Stomach (tissue), 9 donors: ENCODE measurements around the gene FMN1. TPM values are rescaled to one million over a fixed set of nuclear protein-coding genes. Genes with fewer than 3 reads are reported as not detected.

Experiments used
- DNase-seq, 2 donors: peaks; one replicate each; pipeline versions ENCODE4 v3.0.0 to v3.0.0-alpha.2; 2013 to 2019
- H3K27ac ChIP-seq, 5 donors: fragments of 200-600 bp in 4 of 5; sonication (generic) in 4 of 5; one replicate each; pipeline ENCODE4 v1.5.1; 2013 to 2019; ENCODE audit warnings: mild to moderate bottlenecking in 1 of 5, moderate library complexity in 1 of 5
- H3K27me3 ChIP-seq, 3 donors: fragments of 200-600 bp; sonication (generic); one replicate each; pipeline ENCODE4 v1.5.1; 2017 to 2019; ENCODE audit warnings: mixed run types in 1 of 3
- H3K36me3 ChIP-seq, 4 donors: fragments of 200-600 bp; sonication (generic); 1 replicate in 3 of 4; 2 replicates in 1 of 4; pipeline ENCODE4 v1.5.1; 2016 to 2019
- H3K4me1 ChIP-seq, 4 donors: fragments of 200-600 bp; sonication (generic); one replicate each; pipeline ENCODE4 v1.5.1; 2016 to 2019
- H3K4me3 ChIP-seq, 4 donors: fragments of 200-600 bp; sonication (generic) in 3 of 4; one replicate each; pipeline ENCODE4 v1.5.1; 2016 to 2019; ENCODE audit warnings: mild to moderate bottlenecking in 1 of 4
- H3K9me3 ChIP-seq, 4 donors: fragments of 200-600 bp; sonication (generic); one replicate each; pipeline ENCODE4 v1.5.1; 2016 to 2019
- EP300 ChIP-seq: sonication (generic); formaldehyde crosslinking; IDR thresholded peaks from one replicate; pipeline ENCODE4 v1.6.1; 2017; ENCODE audit warnings: antibody characterized with exemption
- POLR2A ChIP-seq, 4 donors: fragments of 450-650 bp; IDR thresholded peaks; one replicate each; pipeline ENCODE4 v1.6.1; 2016; ENCODE audit warnings: antibody characterized with exemption in 4 of 4, control low read depth in 2 of 4, mild to moderate bottlenecking in 1 of 4, moderate library complexity in 1 of 4
- POLR2AphosphoS5 ChIP-seq, 3 donors: sonication (generic); formaldehyde crosslinking; IDR thresholded peaks; one replicate each; pipeline ENCODE4 v1.6.1; 2016; ENCODE audit warnings: antibody characterized with exemption in 3 of 3
- whole genome bisulfite sequencing, 5 donors: extraction: QIAGEN DNeasy Blood & Tissue Kit in 3 of 5; methylation state at CpG; one replicate each; pipeline versions ENCODE4 v1.1.5 to v1.1.7; 2013 to 2018; 5-methylcytosine and 5-hydroxymethylcytosine counted together
- intact Hi-C: fragments of 100-400 bp; cut with DNase I; formaldehyde crosslinking; loops from one replicate; pipeline ENCODE4 v1.15.1; 2023; ENCODE audit warnings: low total_unique reads
- polyA plus RNA-seq, 3 donors: library from polyadenylated mRNA; stranded (reverse); fragments of 200-250 nt; gene quantifications; one replicate each; pipeline ENCODE4 v1.2.3, GENCODE V29; 2013
- total RNA-seq, 5 donors: library from RNA; depleted of rRNA; stranded (reverse); fragments of >200 nt; gene quantifications; one replicate each; pipeline versions ENCODE4 v1.1.0 to v1.2.3, GENCODE V29; 2014 to 2016
- TF ChIP-seq, protein P1 (sequence below), 7 experiments: fragments of 450-650 bp in 4 of 7; fragments of 200-600 bp in 3 of 7; sonication (generic) in 3 of 7; IDR thresholded peaks; one replicate each; pipeline ENCODE4 v1.5.1; 2016 to 2019; ENCODE audit warnings: antibody characterized with exemption in 7 of 7, control low read depth in 2 of 7, mild to moderate bottlenecking in 1 of 7
- donor health status: healthy with polysubstance abuse.
- donor health status: Bipolar disorder and iron deficiency.
- donor health status: healthy.

The FMN1 gene
- total and polyA plus RNA-seq, 8 donors = 0.40 to 58.0 (median 22.9) TPM

DNA sequence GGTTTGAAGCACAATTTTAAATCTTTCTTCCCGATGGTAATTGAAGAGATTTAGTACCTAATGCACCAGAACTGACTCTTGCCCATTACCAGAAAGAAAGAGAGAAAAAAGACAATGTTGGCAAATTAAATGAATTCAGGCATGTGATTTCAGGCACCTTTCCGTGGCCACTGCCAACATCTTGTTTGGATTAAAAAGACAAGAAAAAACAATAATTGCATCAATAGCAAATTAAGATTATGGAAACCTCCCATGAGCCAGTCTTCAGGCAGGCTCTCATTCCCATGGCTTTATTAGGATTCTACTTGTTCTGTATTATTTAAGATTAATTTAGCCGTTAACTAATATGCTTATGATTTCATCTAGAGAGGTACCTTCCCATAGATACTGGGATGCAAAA lies 283.7 kb downstream of the FMN1 start:
- H3K9me3 ChIP-seq = no peaks in the 10 kb centered on the region
- no peaks in the 10 kb centered on the region for H3K27me3 ChIP-seq
- H3K27ac ChIP-seq = no peak overlapping the region
- TF ChIP-seq POLR2A (IDR thresholded peaks at IDR 0.05) = no peak
- TF ChIP-seq POLR2AphosphoS5 (IDR thresholded peaks at IDR 0.05) = no peak
- WGBS, 5 donors = 92 to 95% (median 94%) methylated on average over 3 of the region's 3 CpGs
- peaks cover 0 to 5% (median 1%) of the 10 kb centered on the region in 4 donors for H3K36me3 ChIP-seq
- H3K4me3 ChIP-seq = no peak overlapping the region
- no peak for DNase-seq
- intact Hi-C loops = no loop called here
- peaks cover 0 to 18% (median 8%) of the 10 kb centered on the region in 4 donors for H3K4me1 ChIP-seq

DNA sequence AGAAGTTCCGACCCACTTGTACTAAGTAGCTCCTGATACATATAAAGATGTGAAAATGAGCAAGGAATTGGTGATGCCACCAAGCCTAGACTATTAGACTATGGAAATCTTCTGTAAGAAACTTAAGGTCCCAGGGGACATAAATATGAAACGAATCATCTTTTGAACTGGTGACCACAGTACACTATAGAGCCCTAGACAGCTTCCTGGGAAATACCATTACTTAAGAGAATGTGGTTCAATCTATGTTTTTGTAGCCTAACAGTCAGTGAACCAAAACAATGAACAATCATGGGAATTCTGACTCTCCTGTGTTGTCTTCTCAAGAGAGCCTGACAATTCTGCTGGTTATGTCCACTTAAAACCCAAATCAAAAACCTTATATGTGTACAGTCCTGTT lies 285.1 kb downstream of the FMN1 start:
- H3K27me3 ChIP-seq = no peaks in the 10 kb centered on the region
- intact Hi-C loops = no loop called here
- no peak overlapping the region for H3K4me3 ChIP-seq
- H3K36me3 ChIP-seq = peaks cover 0 to 10% (median 3%) of the 10 kb centered on the region in 4 donors
- TF ChIP-seq, protein P1, sequence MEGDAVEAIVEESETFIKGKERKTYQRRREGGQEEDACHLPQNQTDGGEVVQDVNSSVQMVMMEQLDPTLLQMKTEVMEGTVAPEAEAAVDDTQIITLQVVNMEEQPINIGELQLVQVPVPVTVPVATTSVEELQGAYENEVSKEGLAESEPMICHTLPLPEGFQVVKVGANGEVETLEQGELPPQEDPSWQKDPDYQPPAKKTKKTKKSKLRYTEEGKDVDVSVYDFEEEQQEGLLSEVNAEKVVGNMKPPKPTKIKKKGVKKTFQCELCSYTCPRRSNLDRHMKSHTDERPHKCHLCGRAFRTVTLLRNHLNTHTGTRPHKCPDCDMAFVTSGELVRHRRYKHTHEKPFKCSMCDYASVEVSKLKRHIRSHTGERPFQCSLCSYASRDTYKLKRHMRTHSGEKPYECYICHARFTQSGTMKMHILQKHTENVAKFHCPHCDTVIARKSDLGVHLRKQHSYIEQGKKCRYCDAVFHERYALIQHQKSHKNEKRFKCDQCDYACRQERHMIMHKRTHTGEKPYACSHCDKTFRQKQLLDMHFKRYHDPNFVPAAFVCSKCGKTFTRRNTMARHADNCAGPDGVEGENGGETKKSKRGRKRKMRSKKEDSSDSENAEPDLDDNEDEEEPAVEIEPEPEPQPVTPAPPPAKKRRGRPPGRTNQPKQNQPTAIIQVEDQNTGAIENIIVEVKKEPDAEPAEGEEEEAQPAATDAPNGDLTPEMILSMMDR (IDR thresholded peaks at IDR 0.05) = no peak
- TF ChIP-seq POLR2AphosphoS5 (IDR thresholded peaks at IDR 0.05) (no peak), POLR2A (IDR thresholded peaks at IDR 0.05) (no peak), EP300 (no peak)
- WGBS, 5 donors = 82 to 91% (median 85%) methylated on average over 2 of the region's 2 CpGs
- peaks cover 0 to 18% (median 8%) of the 10 kb centered on the region in 4 donors for H3K4me1 ChIP-seq
- no peak for DNase-seq
- no peaks in the 10 kb centered on the region for H3K9me3 ChIP-seq
- peak overlapping the region in 1 of 5 donors; percentile 66 for H3K27ac ChIP-seq

DNA sequence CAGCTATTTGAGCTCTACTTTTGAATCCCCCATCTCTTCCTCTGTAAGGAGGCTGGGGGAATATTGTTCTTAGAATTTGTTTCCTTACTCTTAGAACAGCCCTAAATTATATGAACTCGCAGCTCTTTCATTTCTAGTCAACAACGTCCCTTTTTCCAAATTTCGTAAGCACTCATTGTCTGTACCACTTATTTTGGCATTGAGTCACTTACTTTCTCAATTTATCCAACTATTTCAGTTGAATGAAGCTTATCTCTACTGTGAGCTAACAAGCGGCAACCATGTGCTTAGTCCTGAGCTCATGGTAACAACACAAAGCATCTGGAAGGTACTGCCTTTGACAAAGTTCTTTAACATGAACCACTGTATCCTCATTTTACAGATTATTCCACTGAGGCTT lies 285.6 kb downstream of the FMN1 start:
- no peaks in the 10 kb centered on the region for H3K27me3 ChIP-seq
- no peak overlapping the region for H3K4me3 ChIP-seq
- peaks cover 0 to 11% (median 5%) of the 10 kb centered on the region in 4 donors for H3K36me3 ChIP-seq
- peak overlapping the region in 4 of 5 donors; percentile 14 to 74 (median 40) for H3K27ac ChIP-seq
- no peak for DNase-seq
- 78 to 93% (median 88%) methylated on average over 4 of the region's 4 CpGs for WGBS, 5 donors
- no peaks in the 10 kb centered on the region for H3K9me3 ChIP-seq
- intact Hi-C loops = no loop called here
- H3K4me1 ChIP-seq = peaks cover 0 to 18% (median 8%) of the 10 kb centered on the region in 4 donors
- no peak for TF ChIP-seq POLR2A (IDR thresholded peaks at IDR 0.05)
- no peak for TF ChIP-seq POLR2AphosphoS5 (IDR thresholded peaks at IDR 0.05)
- TF ChIP-seq, protein P1 (IDR thresholded peaks at IDR 0.05) = no peak
- no peak for TF ChIP-seq EP300

DNA sequence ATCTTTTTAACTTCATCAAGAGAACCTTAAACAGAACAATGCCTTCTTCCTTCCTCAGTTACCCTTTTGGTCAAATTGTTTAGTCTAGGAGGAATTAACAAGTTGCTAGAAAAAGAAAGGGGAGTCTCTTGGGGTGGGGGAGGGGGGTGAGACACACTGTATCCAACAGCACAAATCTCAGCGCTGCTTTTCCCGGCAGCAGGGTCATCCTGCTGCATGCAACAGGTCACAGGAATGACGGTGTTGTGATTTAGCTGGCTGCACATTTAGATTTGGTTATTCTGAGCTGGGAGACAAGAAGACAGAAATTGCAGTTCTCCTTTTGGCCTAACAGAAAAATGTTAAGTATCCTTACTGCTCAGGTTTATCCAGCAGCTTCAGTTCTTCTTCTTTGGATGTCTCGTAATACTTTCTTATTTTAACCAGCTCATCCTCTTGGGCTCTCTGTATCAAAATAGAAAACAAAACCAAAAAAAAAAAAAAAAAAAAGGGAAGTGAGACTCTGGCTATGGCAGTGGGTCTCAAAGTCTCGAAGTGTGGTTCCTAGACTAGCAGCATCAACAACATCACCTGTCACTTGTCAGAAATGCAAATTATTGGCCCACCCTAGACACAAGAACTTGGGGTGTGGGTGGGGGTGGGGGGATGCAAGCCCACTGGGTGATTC lies 286.2 kb downstream of the FMN1 start:
- Histone ChIP-seq H3K4me3 (no peak overlapping the region), H3K36me3 (peaks cover 0 to 11% (median 5%) of the 10 kb centered on the region in 4 donors), H3K4me1 (peaks cover 0 to 18% (median 8%) of the 10 kb centered on the region in 4 donors), H3K9me3 (no peaks in the 10 kb centered on the region), H3K27ac (peak overlapping the region in 4 of 5 donors; percentile 24 to 74 (median 57)), H3K27me3 (no peaks in the 10 kb centered on the region)
- WGBS, 5 donors = 40 to 70% (median 52%) methylated on average over 5 of the region's 5 CpGs
- DNase-seq = peak in 1 of 2 donors; percentile 30
- intact Hi-C loops = no loop called here
- TF ChIP-seq EP300 (peak; percentile 81), POLR2A (IDR thresholded peaks at IDR 0.05) (no peak), POLR2AphosphoS5 (IDR thresholded peaks at IDR 0.05) (peak; percentile 24 to 69 (median 61))

DNA sequence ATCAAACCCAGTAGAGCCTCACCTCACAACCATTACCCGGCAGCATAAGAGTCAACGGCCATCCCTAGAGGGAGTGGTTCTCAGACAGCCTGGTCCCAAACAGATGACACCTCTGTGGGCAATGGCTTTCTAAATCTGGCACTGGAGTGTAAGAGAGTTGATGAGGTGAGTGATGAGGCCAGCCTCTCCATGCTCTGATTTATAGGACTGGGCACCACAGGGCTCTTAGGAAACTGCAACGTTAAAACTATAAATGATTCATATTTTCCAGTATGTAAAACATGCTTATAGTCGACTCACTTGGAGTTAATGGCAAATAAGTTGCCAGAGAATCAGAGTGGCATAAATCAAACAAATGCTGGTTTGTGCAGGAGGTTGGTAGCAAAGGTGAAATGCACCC lies 289.0 kb downstream of the FMN1 start:
- TF ChIP-seq, protein P1 (IDR thresholded peaks at IDR 0.05) = no peak
- TF ChIP-seq POLR2AphosphoS5 (IDR thresholded peaks at IDR 0.05) (no peak), POLR2A (IDR thresholded peaks at IDR 0.05) (no peak), EP300 (no peak)
- no peak overlapping the region for H3K4me3 ChIP-seq
- H3K9me3 ChIP-seq = no peaks in the 10 kb centered on the region
- 77 to 92% (median 90%) methylated on average over 4 of the region's 4 CpGs for WGBS, 5 donors
- no peaks in the 10 kb centered on the region for H3K27me3 ChIP-seq
- peaks cover 0 to 11% (median 5%) of the 10 kb centered on the region in 4 donors for H3K36me3 ChIP-seq
- no peak for DNase-seq
- H3K4me1 ChIP-seq = peaks cover 0 to 18% (median 8%) of the 10 kb centered on the region in 4 donors
- no peak overlapping the region for H3K27ac ChIP-seq
- intact Hi-C loops = no loop called here
